HCT116 (cell line): Measurements from ENCODE around the gene CRYBG3. TPM values are rescaled to one million over a fixed set of nuclear protein-coding genes. Genes with fewer than 3 reads are reported as not detected.

Experiments used
- ATAC-seq: fragments of 200-7000 bp; cut with Tn5 transposase; 2 replicates; pipeline ENCODE4 v1.9.1; 2020; ENCODE audit warnings: mild to moderate bottlenecking, moderate library complexity
- BruUV-seq: library from RNA; stranded (reverse); fragments of 400-500 nt; replicated peaks from 2 replicates; lab custom pipeline; 2021; lab: Mats Ljungman, UMichigan
- CTCF ChIA-PET: fragments of 300-600 bp; sonication (Branson Sonifier 250); formaldehyde crosslinking; loops from one replicate; lab custom pipeline; 2021; ENCODE audit warnings: antibody characterized with exemption; lab: Charles Lee
- POLR2A ChIA-PET: fragments of 300-600, 350-600 bp; sonication (Branson Sonifier 250); formaldehyde crosslinking; loops from one replicate; lab custom pipeline; 2021; ENCODE audit warnings: antibody characterized with exemption; lab: Charles Lee
- RAD21 ChIA-PET, 2 experiments: fragments of 300-600 bp; sonication (Branson Sonifier 250); formaldehyde crosslinking; loops; one replicate each; lab custom pipeline; 2023; ENCODE audit warnings: low total read pairs in 2 of 2; ENCODE audit not compliant: uncharacterized antibody in 2 of 2, unreplicated experiment in 2 of 2, low non-redundant PET in 1 of 2; lab: Charles Lee
- DNase-seq: peaks from one replicate; pipeline ENCODE4 v3.0.0-alpha.2; 2010; ENCODE audit warnings: low read depth, low spot score
- H2AFZ ChIP-seq: fragments of 200-600 bp; shearing (Covaris generic), sonication (generic); 2 replicates; pipeline ENCODE4 v1.6.1; 2017; ENCODE audit warnings: low read depth, mixed run types, mixed read lengths, antibody characterized with exemption, low read length; ENCODE audit not compliant: poor library complexity, severe bottlenecking
- H3K27ac ChIP-seq: 2 replicates; pipeline ENCODE4 v1.5.1; 2012; ENCODE audit warnings: low read depth, low read length
- H3K27me3 ChIP-seq: fragments of 200-600 bp; sonication (generic); 2 replicates; pipeline ENCODE4 v1.6.1; 2016; ENCODE audit warnings: mixed run types, low read length, mixed read lengths; ENCODE audit not compliant: insufficient read depth
- H3K36me3 ChIP-seq, 2 experiments: fragments of 200-500 bp in 1 of 2; fragments of 200-600 bp in 1 of 2; sonication (Bioruptor generic) in 1 of 2; sonication (generic) in 1 of 2; 2 replicates each; pipeline versions ENCODE4 v1.5.1 to v1.6.1; 2014 to 2016; ENCODE audit warnings: low read length in 2 of 2, inconsistent platforms in 1 of 2, mixed read lengths in 1 of 2, mixed run types in 1 of 2; ENCODE audit not compliant: insufficient read depth in 2 of 2, control insufficient read depth in 1 of 2
- H3K4me1 ChIP-seq, 2 experiments: fragments of 200-600 bp in 1 of 2; sonication (generic) in 1 of 2; 2 replicates each; pipeline versions ENCODE4 v1.5.1 to v1.6.1; 2012 to 2017; ENCODE audit warnings: low read length in 2 of 2, inconsistent platforms in 1 of 2, mild to moderate bottlenecking in 1 of 2, mixed read lengths in 1 of 2, mixed run types in 1 of 2, moderate library complexity in 1 of 2; ENCODE audit not compliant: insufficient read depth in 2 of 2, control insufficient read depth in 1 of 2
- H3K4me2 ChIP-seq: fragments of 200-600 bp; sonication (generic); 2 replicates; pipeline ENCODE4 v1.6.1; 2017; ENCODE audit warnings: mixed run types, low read length, mixed read lengths
- H3K4me3 ChIP-seq, 2 experiments: fragments of 200-600 bp in 1 of 2; sonication (generic) in 1 of 2; replicated peaks in 1 of 2; 2 replicates each; pipeline ENCODE4 v1.5.1; 2011 to 2016; ENCODE audit warnings: low read length in 2 of 2, control low read depth in 1 of 2, low read depth in 1 of 2, mild to moderate bottlenecking in 1 of 2, mixed read lengths in 1 of 2, mixed run types in 1 of 2
- H3K79me2 ChIP-seq: fragments of 200-600 bp; sonication (generic); 2 replicates; pipeline ENCODE4 v1.6.1; 2017; ENCODE audit warnings: mild to moderate bottlenecking, mixed run types, low read length, moderate library complexity, mixed read lengths; ENCODE audit not compliant: insufficient read depth
- H3K9ac ChIP-seq: fragments of 200-600 bp; sonication (generic); 2 replicates; pipeline ENCODE4 v1.6.1; 2016; ENCODE audit warnings: low read length, mixed read lengths
- H3K9me2 ChIP-seq: fragments of 200-600 bp; sonication (generic), shearing (Covaris generic); 2 replicates; pipeline ENCODE4 v1.6.1; 2017; ENCODE audit warnings: mixed run types, mild to moderate bottlenecking, moderate library complexity; ENCODE audit not compliant: insufficient read depth
- H3K9me3 ChIP-seq, 2 experiments: fragments of 200-500 bp in 1 of 2; fragments of 200-600 bp in 1 of 2; sonication (Bioruptor generic) in 1 of 2; sonication (generic) in 1 of 2; 2 replicates each; pipeline ENCODE4 v1.6.1; 2014 to 2017; ENCODE audit warnings: low read length in 2 of 2, mixed read lengths in 2 of 2, inconsistent platforms in 1 of 2, low read depth in 1 of 2, mild to moderate bottlenecking in 1 of 2, mixed run types in 1 of 2, moderate library complexity in 1 of 2; ENCODE audit not compliant: control insufficient read depth in 1 of 2, insufficient read depth in 1 of 2
- H4K20me1 ChIP-seq: fragments of 200-600 bp; sonication (generic), shearing (Covaris generic); 2 replicates; pipeline ENCODE4 v1.6.1; 2017; ENCODE audit warnings: mixed run types, mild to moderate bottlenecking, moderate library complexity; ENCODE audit not compliant: insufficient read depth
- EGR1 ChIP-seq: IDR thresholded peaks from 2 replicates; pipeline ENCODE4 v1.6.1; 2012; ENCODE audit warnings: low read depth
- ELF1 ChIP-seq: IDR thresholded peaks from 2 replicates; pipeline ENCODE4 v1.6.1; 2012; ENCODE audit warnings: low read depth, borderline replicate concordance
- EZH2phosphoT487 ChIP-seq: fragments of 200-600 bp; IDR thresholded peaks from 2 replicates; pipeline ENCODE4 v1.6.1; 2018; ENCODE audit warnings: antibody characterized with exemption, borderline replicate concordance
- POLR2A ChIP-seq: IDR thresholded peaks from 2 replicates; pipeline ENCODE4 v1.7.0; 2011; ENCODE audit warnings: borderline replicate concordance; ENCODE audit not compliant: insufficient read depth, insufficient read length; ENCODE audit errors: extremely low read depth
- TCF7L2 ChIP-seq: IDR thresholded peaks from 2 replicates; pipeline ENCODE4 v1.7.0; 2011; ENCODE audit warnings: borderline replicate concordance, inconsistent platforms; ENCODE audit not compliant: insufficient read depth, insufficient read length; ENCODE audit errors: extremely low read depth
- ZNF274 ChIP-seq: fragments of 200-500 bp; sonication (Bioruptor generic); IDR thresholded peaks from 2 replicates; pipeline ENCODE4 v1.6.1; 2014; ENCODE audit warnings: mild to moderate bottlenecking, low read depth, low read length, inconsistent platforms
- intact Hi-C: fragments of 100-400 bp; cut with micrococcal nuclease; formaldehyde crosslinking; loops from 2 replicates; pipeline ENCODE4 v1.10.0; 2022
- total RNA-seq: library from RNA; stranded (reverse); gene quantifications from one replicate; pipeline ENCODE4 v1.2.1, GENCODE V29; 2021; ENCODE audit not compliant: unreplicated experiment
- TF ChIP-seq, protein P1 (sequence below): IDR thresholded peaks from 2 replicates; pipeline ENCODE4 v1.6.1; 2012

CRYBG3 gene
- total RNA-seq, 1 experiment from 2014 or later = 7.5 TPM

- H4K20me1 ChIP-seq = no peaks in the 10 kb centered on the region
- ChIA-PET POLR2A (no interaction called here), CTCF (no interaction called here), RAD21 (no interaction called here)
- TF ChIP-seq EZH2phosphoT487 = no peak
- no peak for TF ChIP-seq ELF1
- no peak for TF ChIP-seq EGR1
- H3K27me3 ChIP-seq = no peaks in the 10 kb centered on the region
- no peaks in the 10 kb centered on the region for H3K9me3 ChIP-seq
- H2AFZ ChIP-seq = no peak overlapping the region
- no peak for DNase-seq
- H3K9me2 ChIP-seq = no peaks in the 10 kb centered on the region
- no peak overlapping the region for H3K4me3 ChIP-seq
- H3K79me2 ChIP-seq = no peaks in the 10 kb centered on the region
- no peak overlapping the region for H3K27ac ChIP-seq
- intact Hi-C loops = no loop called here
- H3K4me2 ChIP-seq = no peak overlapping the region
- no peaks in the 10 kb centered on the region for H3K36me3 ChIP-seq
- BruUV-seq = no TSS peak
- no peak for ATAC-seq
- H3K4me1 ChIP-seq = no peaks in the 10 kb centered on the region
- H3K9ac ChIP-seq = no peak overlapping the region
Observed at GRCh38 chr3:97991293-97991682, 169.5 kb downstream of the CRYBG3 start.

DNA sequence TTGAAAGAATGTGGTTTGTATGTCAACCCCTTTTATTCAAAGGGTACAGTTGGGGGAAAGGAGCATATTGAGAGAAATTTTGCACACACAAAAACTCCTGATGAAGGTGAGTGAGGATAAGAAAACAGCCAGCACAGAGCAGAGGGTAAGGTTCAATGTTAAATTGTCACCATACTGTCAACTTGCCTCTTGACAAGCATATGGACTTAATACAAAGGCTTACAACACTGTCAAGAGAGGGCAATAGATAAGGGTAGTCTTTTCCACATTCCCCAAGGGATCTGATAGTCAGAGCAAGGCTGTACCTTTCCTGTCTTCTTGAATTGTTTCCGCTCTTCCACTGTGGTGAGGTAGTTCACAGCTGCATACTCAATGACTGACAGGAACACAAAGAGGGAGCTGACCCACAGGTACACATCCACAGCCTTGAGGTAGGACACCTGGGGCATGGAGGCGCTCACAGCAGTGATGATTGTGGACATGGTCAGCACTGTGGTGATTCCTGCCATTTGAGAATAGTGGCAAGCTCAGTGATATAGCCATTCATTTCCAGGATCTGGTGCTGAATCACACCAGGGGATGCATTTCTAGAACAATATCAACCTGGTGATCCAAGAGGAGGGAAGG lies 170.8 kb downstream of the CRYBG3 start:
- Histone ChIP-seq H3K4me1 (no peaks in the 10 kb centered on the region), H4K20me1 (no peaks in the 10 kb centered on the region), H2AFZ (no peak overlapping the region), H3K4me3 (no peak overlapping the region), H3K27ac (no peak overlapping the region), H3K4me2 (no peak overlapping the region), H3K36me3 (no peaks in the 10 kb centered on the region), H3K9ac (no peak overlapping the region), H3K9me3 (no peaks in the 10 kb centered on the region), H3K9me2 (no peaks in the 10 kb centered on the region), H3K79me2 (no peaks in the 10 kb centered on the region), H3K27me3 (no peaks in the 10 kb centered on the region)
- DNase-seq = no peak
- TF ChIP-seq, protein P1, sequence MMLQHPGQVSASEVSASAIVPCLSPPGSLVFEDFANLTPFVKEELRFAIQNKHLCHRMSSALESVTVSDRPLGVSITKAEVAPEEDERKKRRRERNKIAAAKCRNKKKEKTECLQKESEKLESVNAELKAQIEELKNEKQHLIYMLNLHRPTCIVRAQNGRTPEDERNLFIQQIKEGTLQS = no peak
- TF ChIP-seq TCF7L2 = no peak
- TF ChIP-seq ZNF274 = no peak
- no peak for TF ChIP-seq POLR2A
- no peak for TF ChIP-seq EGR1
- ChIA-PET CTCF (no interaction called here), RAD21 (no interaction called here), POLR2A (no interaction called here)
- intact Hi-C loops = no loop called here
- ATAC-seq = no peak
- no TSS peak for BruUV-seq
